Activated CD8-positive, alpha-beta memory T cell treated with anti-CD3 and anti-CD28 coated beads for 1 hour (primary cell): ENCODE results near the gene HDAC9.

Experiments
- DNase-seq, 2 donors: peaks; one replicate each; pipeline ENCODE4 v3.0.0-alpha.2; 2020; ENCODE audit warnings: low read depth in 1 of 2; ENCODE audit errors: extremely low read depth in 1 of 2

The HDAC9 gene

GRCh38 chr7:18494406-18494805, 1.1 kb upstream of the HDAC9 start:
- no peak for DNase-seq

GRCh38 chr7:18494821-18495408, 634 bp upstream of the HDAC9 start:
- no peak for DNase-seq

- no peak for DNase-seq
Measured at GRCh38 chr7:18496341-18496700, 772 bp downstream of the HDAC9 start.

- DNase-seq, result no peak
Measured at GRCh38 chr7:18497082-18497481, 1.5 kb downstream of the HDAC9 start.

- no peak for DNase-seq
Measured at GRCh38 chr7:18497800-18498199, 2.3 kb downstream of the HDAC9 start.

GRCh38 chr7:18498341-18498740, 2.8 kb downstream of the HDAC9 start:
- DNase-seq, result no peak

- DNase-seq, result no peak
Measured at GRCh38 chr7:18499407-18500177, 4.0 kb downstream of the HDAC9 start.

- DNase-seq, result no peak
Measured at GRCh38 chr7:18503126-18503866, 7.7 kb downstream of the HDAC9 start.

- DNase-seq, result no peak
Measured at GRCh38 chr7:18504965-18505364, 9.4 kb downstream of the HDAC9 start.

- no peak for DNase-seq
Measured at GRCh38 chr7:18505870-18506460, 10.4 kb downstream of the HDAC9 start.

- DNase-seq, result no peak
Measured at GRCh38 chr7:18508443-18509427, 13.2 kb downstream of the HDAC9 start.

- DNase-seq, result no peak
Measured at GRCh38 chr7:18509481-18509880, 13.9 kb downstream of the HDAC9 start.

GRCh38 chr7:18511351-18512140, 16.0 kb downstream of the HDAC9 start:
- no peak for DNase-seq

- DNase-seq, result no peak
Measured at GRCh38 chr7:18513343-18513742, 17.8 kb downstream of the HDAC9 start.

GRCh38 chr7:18515067-18515466, 19.5 kb downstream of the HDAC9 start:
- no peak for DNase-seq

GRCh38 chr7:18517646-18518045, 22.1 kb downstream of the HDAC9 start:
- DNase-seq, result no peak

- DNase-seq, result no peak
Measured at GRCh38 chr7:18518555-18518954, 23.0 kb downstream of the HDAC9 start.

GRCh38 chr7:18520450-18521235, 25.1 kb downstream of the HDAC9 start:
- DNase-seq, result no peak

- DNase-seq, result no peak
Measured at GRCh38 chr7:18521236-18521589, 25.7 kb downstream of the HDAC9 start.
